Ovary (tissue), 3 donors: ENCODE data around the gene CD14.

Experiments
- POLR2A ChIP-seq: fragments of 450-650 bp; IDR thresholded peaks from one replicate; pipeline ENCODE4 v1.6.1; 2017; ENCODE audit warnings: antibody characterized with exemption, mild to moderate bottlenecking, moderate library complexity
- TF ChIP-seq, protein P1 (sequence below), 3 donors: fragments of 450-650 bp in 2 of 3; fragments of 200-600 bp in 1 of 3; IDR thresholded peaks; one replicate each; pipeline versions ENCODE4 v1.5.1 to v1.8.0; 2016 to 2022; ENCODE audit warnings: antibody characterized with exemption in 3 of 3, mild to moderate bottlenecking in 1 of 3
- donor health status: DM: no; HTN: no; CAD: no.

DNA sequence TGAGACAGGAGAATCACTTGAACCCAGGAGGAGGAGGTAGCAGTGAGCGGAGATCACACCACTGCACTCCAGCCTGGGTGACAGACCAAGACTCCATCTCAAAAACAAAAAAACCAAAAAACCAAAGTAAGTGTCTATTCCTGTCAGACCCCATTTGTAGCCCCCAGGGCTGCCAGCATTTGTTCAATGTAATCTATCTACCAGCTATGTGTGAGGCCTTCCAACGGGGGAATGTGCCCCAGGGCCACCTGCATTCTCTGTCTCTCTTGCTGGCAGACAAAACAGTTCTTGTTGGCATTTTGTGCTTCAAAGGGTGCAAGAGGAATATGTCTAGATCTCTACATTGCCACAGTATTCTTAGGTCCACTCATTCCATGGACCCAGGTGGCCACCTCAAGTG lies 34.1 kb downstream of the CD14 start:
- no peak for TF ChIP-seq POLR2A
- TF ChIP-seq, protein P1, sequence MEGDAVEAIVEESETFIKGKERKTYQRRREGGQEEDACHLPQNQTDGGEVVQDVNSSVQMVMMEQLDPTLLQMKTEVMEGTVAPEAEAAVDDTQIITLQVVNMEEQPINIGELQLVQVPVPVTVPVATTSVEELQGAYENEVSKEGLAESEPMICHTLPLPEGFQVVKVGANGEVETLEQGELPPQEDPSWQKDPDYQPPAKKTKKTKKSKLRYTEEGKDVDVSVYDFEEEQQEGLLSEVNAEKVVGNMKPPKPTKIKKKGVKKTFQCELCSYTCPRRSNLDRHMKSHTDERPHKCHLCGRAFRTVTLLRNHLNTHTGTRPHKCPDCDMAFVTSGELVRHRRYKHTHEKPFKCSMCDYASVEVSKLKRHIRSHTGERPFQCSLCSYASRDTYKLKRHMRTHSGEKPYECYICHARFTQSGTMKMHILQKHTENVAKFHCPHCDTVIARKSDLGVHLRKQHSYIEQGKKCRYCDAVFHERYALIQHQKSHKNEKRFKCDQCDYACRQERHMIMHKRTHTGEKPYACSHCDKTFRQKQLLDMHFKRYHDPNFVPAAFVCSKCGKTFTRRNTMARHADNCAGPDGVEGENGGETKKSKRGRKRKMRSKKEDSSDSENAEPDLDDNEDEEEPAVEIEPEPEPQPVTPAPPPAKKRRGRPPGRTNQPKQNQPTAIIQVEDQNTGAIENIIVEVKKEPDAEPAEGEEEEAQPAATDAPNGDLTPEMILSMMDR (IDR thresholded peaks at IDR 0.05): no peak
